Measurements from ENCODE around the gene HRH3. TPM values are rescaled to one million over a fixed set of nuclear protein-coding genes. Genes with fewer than 3 reads are reported as not detected.

The HRH3 gene
- total RNA-seq: 0.52 TPM

- Histone ChIP-seq H3K9ac (ENCODE audit: low read depth in 1 of 3, low read length in 3 of 3) (no peak within 1 kb of the TSS), H3K4me3 (ENCODE audit: low read length in 3 of 3) (no peak within 1 kb of the TSS), H3K27me3 (ENCODE audit: control insufficient read depth in 3 of 3, insufficient read depth in 3 of 3, low read length in 3 of 3) (peaks cover 76 to 82% (median 78%) of the 10 kb centered on the region in 3 donors)
Measured at GRCh38 chr20:62219992-62220665, at the start of gene HRH3. Gene HRH3 (minus strand): TSS chr20:62220278. CDS start chr20:62219970, 308 bp downstream.

GRCh38 chr20:62269871-62270270, 49.8 kb upstream of the HRH3 start:
- no peaks in the 10 kb centered on the region for H3K27me3 ChIP-seq (ENCODE audit: control insufficient read depth in 3 of 3, insufficient read depth in 3 of 3, low read length in 3 of 3)
- peaks cover 37 to 42% (median 41%) of the 10 kb centered on the region in 3 donors for H3K36me3 ChIP-seq (ENCODE audit: control insufficient read depth in 3 of 3, insufficient read depth in 3 of 3, low read length in 3 of 3)
- no peak overlapping the region for H3K9ac ChIP-seq (ENCODE audit: low read depth in 1 of 3, low read length in 3 of 3)
- peak overlapping the region; percentile 96 for H3K27ac ChIP-seq (ENCODE audit: low read depth, low read length)
- H3K4me1 ChIP-seq (ENCODE audit: control insufficient read depth in 3 of 3, insufficient read depth in 3 of 3, low read length in 3 of 3): peaks cover 10 to 39% (median 17%) of the 10 kb centered on the region in 3 donors
- no peaks in the 10 kb centered on the region for H3K9me3 ChIP-seq (ENCODE audit: control insufficient read depth in 3 of 3, low read length in 3 of 3)
- no peak overlapping the region for H3K4me3 ChIP-seq (ENCODE audit: low read length in 3 of 3)

More at GRCh38 chr20:62219992-62220665, at the start of gene HRH3:
- Histone ChIP-seq H3K27ac (ENCODE audit: low read depth, low read length) (no peak within 1 kb of the TSS), H3K4me1 (ENCODE audit: control insufficient read depth in 3 of 3, insufficient read depth in 3 of 3, low read length in 3 of 3) (peaks cover 8 to 29% (median 14%) of the 10 kb centered on the region in 3 donors), H3K9me3 (ENCODE audit: control insufficient read depth in 3 of 3, low read length in 3 of 3) (no peaks in the 10 kb centered on the region), H3K36me3 (ENCODE audit: control insufficient read depth in 3 of 3, insufficient read depth in 3 of 3, low read length in 3 of 3) (no peaks in the 10 kb centered on the region)

DNA sequence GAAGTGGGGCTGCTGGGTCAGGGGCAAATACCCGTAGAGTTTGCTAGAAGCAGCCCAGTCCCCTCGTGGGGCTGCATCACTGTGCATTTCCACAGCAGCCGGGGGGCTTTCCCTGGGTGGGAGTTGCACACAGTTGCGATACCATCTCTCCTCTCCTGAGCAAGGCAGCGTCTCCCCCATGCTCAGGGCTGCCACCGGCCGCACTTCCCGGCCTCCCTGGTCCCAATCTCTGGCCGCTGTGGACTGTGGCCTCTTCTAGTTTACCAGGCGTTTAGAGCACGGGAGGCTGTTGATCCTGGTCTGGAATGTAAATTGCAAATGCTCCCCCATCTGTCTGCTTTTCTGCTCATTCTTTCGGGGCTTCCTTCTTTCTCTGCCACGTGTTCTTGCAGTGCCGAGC, 49.3 kb upstream of the HRH3 start:
- H3K4me1 ChIP-seq (ENCODE audit: control insufficient read depth in 3 of 3, insufficient read depth in 3 of 3, low read length in 3 of 3): peaks cover 10 to 36% (median 17%) of the 10 kb centered on the region in 3 donors
- H3K9me3 ChIP-seq (ENCODE audit: control insufficient read depth in 3 of 3, low read length in 3 of 3): no peaks in the 10 kb centered on the region
- H3K36me3 ChIP-seq (ENCODE audit: control insufficient read depth in 3 of 3, insufficient read depth in 3 of 3, low read length in 3 of 3): peaks cover 41 to 46% (median 44%) of the 10 kb centered on the region in 3 donors
- H3K9ac ChIP-seq (ENCODE audit: low read depth in 1 of 3, low read length in 3 of 3): peak overlapping the region in 1 of 3 donors; percentile 16
- peak overlapping the region; percentile 96 for H3K27ac ChIP-seq (ENCODE audit: low read depth, low read length)
- no peaks in the 10 kb centered on the region for H3K27me3 ChIP-seq (ENCODE audit: control insufficient read depth in 3 of 3, insufficient read depth in 3 of 3, low read length in 3 of 3)
- H3K4me3 ChIP-seq (ENCODE audit: low read length in 3 of 3): no peak overlapping the region

DNA sequence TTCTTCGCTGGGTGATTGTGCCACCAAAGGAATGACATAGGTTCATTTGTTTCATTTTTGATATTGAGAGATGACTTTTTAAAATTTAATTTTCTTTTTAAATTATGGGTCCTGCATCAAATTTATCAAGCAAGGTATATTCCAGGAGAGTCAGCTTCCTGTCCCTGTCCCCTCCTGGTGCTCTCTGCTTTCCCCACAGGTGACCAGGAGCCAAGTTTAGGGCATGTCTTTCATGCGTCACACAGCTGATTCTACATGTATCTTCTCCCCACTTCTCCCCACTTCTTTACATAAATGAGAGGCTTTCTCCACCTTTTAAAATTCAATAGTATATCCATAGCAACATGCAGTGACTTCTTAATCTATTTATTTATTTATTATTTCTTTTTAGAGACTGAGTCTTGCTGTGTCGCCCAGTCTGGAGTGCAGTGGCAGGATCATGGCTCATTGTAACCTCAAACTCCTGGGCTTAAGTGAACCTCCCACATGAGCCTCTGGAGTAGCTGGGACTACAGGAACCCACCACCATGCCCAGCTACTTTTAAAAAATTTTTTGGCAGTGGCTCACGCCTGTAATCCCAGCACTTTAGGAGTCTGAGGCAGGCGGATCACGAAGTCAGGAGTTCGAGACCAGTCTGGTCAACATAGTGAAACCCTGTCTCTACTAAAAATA, 48.3 kb upstream of the HRH3 start:
- peak overlapping the region; percentile 96 for H3K27ac ChIP-seq (ENCODE audit: low read depth, low read length)
- no peaks in the 10 kb centered on the region for H3K9me3 ChIP-seq (ENCODE audit: control insufficient read depth in 3 of 3, low read length in 3 of 3)
- H3K9ac ChIP-seq (ENCODE audit: low read depth in 1 of 3, low read length in 3 of 3): peak overlapping the region in 1 of 3 donors; percentile 25
- H3K27me3 ChIP-seq (ENCODE audit: control insufficient read depth in 3 of 3, insufficient read depth in 3 of 3, low read length in 3 of 3): no peaks in the 10 kb centered on the region
- peaks cover 39 to 45% (median 41%) of the 10 kb centered on the region in 3 donors for H3K36me3 ChIP-seq (ENCODE audit: control insufficient read depth in 3 of 3, insufficient read depth in 3 of 3, low read length in 3 of 3)
- peaks cover 10 to 32% (median 17%) of the 10 kb centered on the region in 3 donors for H3K4me1 ChIP-seq (ENCODE audit: control insufficient read depth in 3 of 3, insufficient read depth in 3 of 3, low read length in 3 of 3)
- no peak overlapping the region for H3K4me3 ChIP-seq (ENCODE audit: low read length in 3 of 3)

DNA sequence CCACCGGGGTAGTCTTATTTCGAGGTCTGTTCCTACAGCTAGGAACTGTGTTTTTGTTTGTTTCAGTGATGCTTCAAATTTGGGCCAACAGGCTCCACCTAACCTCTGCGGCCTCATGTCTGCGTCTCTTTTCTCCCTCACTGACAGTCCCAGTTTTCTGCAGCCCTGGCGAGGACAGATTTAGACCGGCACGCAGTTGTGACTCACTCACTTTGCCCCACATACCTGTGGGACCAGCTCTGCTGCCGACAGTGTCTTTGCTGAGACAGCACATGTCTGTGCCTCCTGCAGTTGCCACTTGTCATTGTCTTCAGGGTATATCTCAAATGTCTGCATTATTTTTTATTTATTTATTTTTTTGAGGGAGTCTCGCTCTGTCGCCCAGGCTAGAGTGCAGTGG, 47.5 kb upstream of the HRH3 start:
- peak overlapping the region; percentile 61 to 70 (median 65) for H3K9ac ChIP-seq (ENCODE audit: low read depth in 1 of 3, low read length in 3 of 3)
- H3K27ac ChIP-seq (ENCODE audit: low read depth, low read length): peak overlapping the region; percentile 96
- H3K36me3 ChIP-seq (ENCODE audit: control insufficient read depth in 3 of 3, insufficient read depth in 3 of 3, low read length in 3 of 3): peaks cover 39 to 44% (median 40%) of the 10 kb centered on the region in 3 donors

DNA sequence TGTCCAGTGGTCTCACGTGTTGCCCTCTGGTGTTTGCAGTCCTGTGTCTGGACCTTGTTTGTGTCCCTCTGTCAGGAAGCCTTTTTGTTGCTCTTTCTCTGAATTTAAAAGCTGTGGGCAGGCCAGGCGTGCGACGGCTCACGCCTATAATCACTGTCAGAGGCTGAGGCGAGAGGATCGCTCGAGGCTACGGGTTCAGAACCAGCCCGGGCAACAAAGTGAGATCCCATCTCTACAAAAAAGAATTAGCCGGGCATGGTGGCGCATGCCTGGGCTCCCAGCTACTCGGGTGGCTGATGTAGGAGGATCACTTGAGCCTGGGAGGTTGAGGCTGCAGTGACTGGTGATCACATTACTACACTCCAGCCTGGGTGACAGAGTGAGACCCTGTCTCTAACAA, 46.8 kb upstream of the HRH3 start:
- H3K27ac ChIP-seq (ENCODE audit: low read depth, low read length): peak overlapping the region; percentile 96

More for the DNA sequence above, 47.5 kb upstream of the HRH3 start:
- Histone ChIP-seq H3K4me1 (ENCODE audit: control insufficient read depth in 3 of 3, insufficient read depth in 3 of 3, low read length in 3 of 3) (peaks cover 10 to 32% (median 17%) of the 10 kb centered on the region in 3 donors), H3K27me3 (ENCODE audit: control insufficient read depth in 3 of 3, insufficient read depth in 3 of 3, low read length in 3 of 3) (no peaks in the 10 kb centered on the region), H3K4me3 (ENCODE audit: low read length in 3 of 3) (peak overlapping the region in 1 of 3 donors; percentile 23), H3K9me3 (ENCODE audit: control insufficient read depth in 3 of 3, low read length in 3 of 3) (no peaks in the 10 kb centered on the region)

GRCh38 chr20:62266340-62266739, 46.3 kb upstream of the HRH3 start:
- H3K27ac ChIP-seq (ENCODE audit: low read depth, low read length): peak overlapping the region; percentile 96
- no peak overlapping the region for H3K4me3 ChIP-seq (ENCODE audit: low read length in 3 of 3)
- no peak overlapping the region for H3K9ac ChIP-seq (ENCODE audit: low read depth in 1 of 3, low read length in 3 of 3)
- no peaks in the 10 kb centered on the region for H3K27me3 ChIP-seq (ENCODE audit: control insufficient read depth in 3 of 3, insufficient read depth in 3 of 3, low read length in 3 of 3)
- peaks cover 40 to 42% (median 42%) of the 10 kb centered on the region in 3 donors for H3K36me3 ChIP-seq (ENCODE audit: control insufficient read depth in 3 of 3, insufficient read depth in 3 of 3, low read length in 3 of 3)
- peaks cover 10 to 32% (median 17%) of the 10 kb centered on the region in 3 donors for H3K4me1 ChIP-seq (ENCODE audit: control insufficient read depth in 3 of 3, insufficient read depth in 3 of 3, low read length in 3 of 3)
- no peaks in the 10 kb centered on the region for H3K9me3 ChIP-seq (ENCODE audit: control insufficient read depth in 3 of 3, low read length in 3 of 3)

More for the DNA sequence above, 46.8 kb upstream of the HRH3 start:
- H3K9ac ChIP-seq (ENCODE audit: low read depth in 1 of 3, low read length in 3 of 3): peak overlapping the region; percentile 61 to 70 (median 65)
- H3K27me3 ChIP-seq (ENCODE audit: control insufficient read depth in 3 of 3, insufficient read depth in 3 of 3, low read length in 3 of 3): no peaks in the 10 kb centered on the region
- H3K36me3 ChIP-seq (ENCODE audit: control insufficient read depth in 3 of 3, insufficient read depth in 3 of 3, low read length in 3 of 3): peaks cover 39 to 44% (median 40%) of the 10 kb centered on the region in 3 donors
- peaks cover 10 to 32% (median 17%) of the 10 kb centered on the region in 3 donors for H3K4me1 ChIP-seq (ENCODE audit: control insufficient read depth in 3 of 3, insufficient read depth in 3 of 3, low read length in 3 of 3)
- H3K4me3 ChIP-seq (ENCODE audit: low read length in 3 of 3): no peak overlapping the region
- H3K9me3 ChIP-seq (ENCODE audit: control insufficient read depth in 3 of 3, low read length in 3 of 3): no peaks in the 10 kb centered on the region

GRCh38 chr20:62265365-62265764, 45.3 kb upstream of the HRH3 start:
- Histone ChIP-seq H3K27ac (ENCODE audit: low read depth, low read length) (no peak overlapping the region), H3K27me3 (ENCODE audit: control insufficient read depth in 3 of 3, insufficient read depth in 3 of 3, low read length in 3 of 3) (no peaks in the 10 kb centered on the region), H3K9ac (ENCODE audit: low read depth in 1 of 3, low read length in 3 of 3) (no peak overlapping the region), H3K4me3 (ENCODE audit: low read length in 3 of 3) (no peak overlapping the region), H3K9me3 (ENCODE audit: control insufficient read depth in 3 of 3, low read length in 3 of 3) (no peaks in the 10 kb centered on the region), H3K4me1 (ENCODE audit: control insufficient read depth in 3 of 3, insufficient read depth in 3 of 3, low read length in 3 of 3) (peaks cover 10 to 32% (median 17%) of the 10 kb centered on the region in 3 donors), H3K36me3 (ENCODE audit: control insufficient read depth in 3 of 3, insufficient read depth in 3 of 3, low read length in 3 of 3) (peaks cover 42 to 44% (median 42%) of the 10 kb centered on the region in 3 donors)

DNA sequence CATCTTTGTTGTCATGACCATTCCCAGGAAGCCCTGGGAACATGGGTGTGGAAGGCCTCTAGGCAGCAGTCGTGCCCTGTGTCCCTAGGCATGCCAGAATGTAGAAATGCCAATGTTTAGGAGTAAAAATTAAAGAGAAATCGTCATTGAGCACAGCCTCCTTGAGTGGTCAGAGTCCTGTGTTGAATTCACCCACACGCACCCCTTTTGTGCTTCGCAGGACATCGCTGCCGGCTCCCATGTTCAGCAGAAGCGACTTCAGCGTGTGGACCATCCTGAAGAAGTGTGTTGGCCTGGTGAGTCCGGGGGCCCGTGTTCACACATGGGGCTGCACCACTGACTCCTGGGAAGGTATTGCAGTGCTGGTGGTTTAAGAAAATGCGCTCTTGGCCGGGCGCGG, 43.3 kb upstream of the HRH3 start:
- no peak overlapping the region for H3K27ac ChIP-seq (ENCODE audit: low read depth, low read length)
- peaks cover 42 to 52% (median 45%) of the 10 kb centered on the region in 3 donors for H3K36me3 ChIP-seq (ENCODE audit: control insufficient read depth in 3 of 3, insufficient read depth in 3 of 3, low read length in 3 of 3)
- H3K27me3 ChIP-seq (ENCODE audit: control insufficient read depth in 3 of 3, insufficient read depth in 3 of 3, low read length in 3 of 3): no peaks in the 10 kb centered on the region
- H3K4me3 ChIP-seq (ENCODE audit: low read length in 3 of 3): no peak overlapping the region
- peaks cover 19 to 30% (median 25%) of the 10 kb centered on the region in 3 donors for H3K4me1 ChIP-seq (ENCODE audit: control insufficient read depth in 3 of 3, insufficient read depth in 3 of 3, low read length in 3 of 3)
- H3K9ac ChIP-seq (ENCODE audit: low read depth in 1 of 3, low read length in 3 of 3): no peak overlapping the region
- no peaks in the 10 kb centered on the region for H3K9me3 ChIP-seq (ENCODE audit: control insufficient read depth in 3 of 3, low read length in 3 of 3)

GRCh38 chr20:62262064-62262463, 42.0 kb upstream of the HRH3 start:
- Histone ChIP-seq H3K27me3 (ENCODE audit: control insufficient read depth in 3 of 3, insufficient read depth in 3 of 3, low read length in 3 of 3) (no peaks in the 10 kb centered on the region), H3K27ac (ENCODE audit: low read depth, low read length) (no peak overlapping the region), H3K36me3 (ENCODE audit: control insufficient read depth in 3 of 3, insufficient read depth in 3 of 3, low read length in 3 of 3) (peaks cover 47 to 52% (median 49%) of the 10 kb centered on the region in 3 donors), H3K4me3 (ENCODE audit: low read length in 3 of 3) (no peak overlapping the region), H3K9ac (ENCODE audit: low read depth in 1 of 3, low read length in 3 of 3) (no peak overlapping the region), H3K4me1 (ENCODE audit: control insufficient read depth in 3 of 3, insufficient read depth in 3 of 3, low read length in 3 of 3) (peaks cover 20 to 37% (median 21%) of the 10 kb centered on the region in 3 donors), H3K9me3 (ENCODE audit: control insufficient read depth in 3 of 3, low read length in 3 of 3) (no peaks in the 10 kb centered on the region)

Data from skeletal muscle tissue (tissue), 4 donors.